ACHN (cell line): Measurements from ENCODE around the gene MEIKIN.
"Not testable (repeated sequence)": the region's sequence is repeated elsewhere in the genome, so short reads cannot be mapped to it uniquely, and the experiment has no call there.

Source experiments
- DNase-seq: peaks from one replicate; pipeline ENCODE4 v3.0.0-alpha.2; 2015
- in situ Hi-C: cut with HindIII; loops from 2 replicates; pipeline ENCODE4 v1.10.0; 2017; ENCODE audit warnings: low sequenced_read_pairs, low pct_ligation_motif_present, low pct_unique_long_range_greater_than_20kb

The MEIKIN gene

DNA sequence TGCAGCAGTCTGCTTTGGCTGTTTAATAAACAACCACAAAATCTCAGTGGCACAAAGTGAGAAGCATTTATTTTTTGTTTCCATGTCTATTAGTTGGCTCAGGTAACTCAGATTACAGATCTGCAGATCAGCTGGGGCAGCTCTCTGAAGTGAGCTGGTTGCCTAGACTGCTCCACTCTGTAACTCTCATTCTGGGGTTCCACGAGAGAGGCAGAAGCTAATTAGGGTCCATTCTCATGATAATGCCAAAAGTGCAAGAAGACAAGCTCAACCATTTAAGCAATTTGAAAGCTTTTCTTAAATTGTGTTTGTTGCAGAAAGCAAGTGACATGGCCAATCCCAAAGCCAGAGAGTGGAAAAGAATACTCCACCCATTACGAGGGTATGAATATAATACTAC, 13.2 kb downstream of the MEIKIN start:
- in situ Hi-C loops: no loop called here
- no peak for DNase-seq

DNA sequence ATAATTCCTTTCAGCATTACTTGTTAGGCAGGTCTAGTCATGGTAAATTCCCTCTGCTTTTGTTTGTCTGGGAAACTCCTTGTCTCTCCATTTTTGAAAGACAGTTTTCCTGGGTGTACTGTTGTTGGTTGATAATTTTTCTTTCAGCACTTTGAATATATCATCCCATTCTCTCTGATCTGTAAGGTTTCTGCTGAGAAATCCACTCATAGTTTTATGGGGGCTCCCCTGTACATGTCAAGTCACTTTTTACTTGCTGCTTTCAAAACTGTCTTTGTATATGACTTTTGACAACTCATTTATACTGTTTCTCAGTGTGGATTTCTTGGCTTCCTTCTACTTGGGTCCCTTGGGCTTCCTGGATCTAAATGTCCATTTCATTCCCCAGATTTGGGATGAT, 16.5 kb downstream of the MEIKIN start:
- in situ Hi-C loops: no loop called here
- DNase-seq: no peak

DNA sequence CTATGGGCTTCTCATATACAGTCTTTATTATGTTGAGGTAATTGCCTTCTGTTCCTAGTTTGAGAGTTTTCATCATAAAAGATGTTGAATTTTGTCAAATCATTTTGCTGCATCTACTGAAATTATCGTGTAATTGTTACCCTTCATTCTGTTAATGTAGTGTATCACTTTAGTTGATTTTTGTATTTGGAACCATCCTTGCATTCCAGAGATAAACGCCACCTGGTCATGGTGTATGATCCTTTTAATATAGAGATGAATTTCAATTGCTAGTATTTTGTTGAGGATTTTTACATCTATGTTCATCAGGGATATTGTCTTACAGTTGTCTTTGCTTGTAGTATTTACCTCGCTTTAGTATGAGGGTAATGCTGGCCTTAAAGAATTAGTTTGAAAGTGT, 19.3 kb downstream of the MEIKIN start:
- in situ Hi-C loops: no loop called here
- DNase-seq: no peak

DNA sequence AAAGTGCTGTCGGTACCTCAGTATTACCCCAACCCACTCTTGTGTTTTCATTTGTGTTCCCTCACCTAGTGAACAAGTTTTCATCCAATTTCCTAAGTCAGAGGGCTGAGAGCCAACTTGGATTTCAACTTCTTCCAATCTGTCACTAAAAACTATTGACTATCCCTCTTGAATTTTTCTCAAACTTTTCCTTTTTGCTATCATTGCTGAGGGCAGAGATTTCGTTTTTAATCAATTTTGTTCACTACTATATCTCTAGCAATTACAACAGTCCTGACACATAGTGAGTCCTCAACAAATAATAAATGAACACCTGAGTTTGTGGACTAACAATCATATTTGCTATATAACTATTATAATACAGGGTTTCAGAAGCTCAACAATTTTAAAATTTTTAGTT, 29.0 kb downstream of the MEIKIN start:
- no peak for DNase-seq
- in situ Hi-C loops: no loop called here

DNA sequence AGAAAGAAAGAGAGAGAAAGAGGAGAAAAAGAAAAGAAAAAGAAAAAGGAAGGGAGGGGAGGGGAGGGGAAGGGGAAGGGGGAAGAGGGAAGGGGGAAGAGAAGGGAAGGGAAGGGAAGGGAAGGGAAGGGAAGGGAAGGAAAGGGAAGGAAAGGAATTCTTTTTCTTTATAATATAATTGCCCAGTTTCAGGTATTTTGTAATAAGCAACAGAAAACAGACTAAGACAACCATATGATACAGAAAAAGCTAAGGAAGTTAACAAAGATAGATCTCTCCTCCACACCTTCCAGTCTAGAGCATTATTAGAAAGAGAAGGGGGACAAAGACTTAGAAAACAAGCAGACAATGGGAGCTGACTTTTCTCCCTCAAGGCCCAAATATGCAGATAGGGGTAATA, 31.0 kb downstream of the MEIKIN start:
- no peak for DNase-seq
- in situ Hi-C loops: no loop called here

DNA sequence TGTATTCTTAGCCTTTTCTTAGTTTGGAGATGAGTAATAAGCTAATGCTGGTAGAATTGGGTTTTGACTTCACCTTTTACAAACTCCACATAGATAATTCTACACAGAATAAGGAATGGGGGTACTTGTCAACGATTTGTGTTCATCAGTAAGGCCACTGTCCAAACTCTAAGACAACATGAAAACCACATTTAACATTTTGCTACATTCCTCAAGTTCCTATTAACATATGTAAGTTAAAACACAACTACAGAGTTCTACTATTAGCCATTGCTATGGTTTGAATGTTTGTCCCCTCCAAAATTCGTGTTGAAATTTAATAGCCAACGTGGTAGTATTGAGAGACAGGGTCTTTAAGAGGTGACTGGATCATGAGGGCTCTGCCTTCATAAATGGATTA, 31.9 kb downstream of the MEIKIN start:
- no peak for DNase-seq
- in situ Hi-C loops: no loop called here

DNA sequence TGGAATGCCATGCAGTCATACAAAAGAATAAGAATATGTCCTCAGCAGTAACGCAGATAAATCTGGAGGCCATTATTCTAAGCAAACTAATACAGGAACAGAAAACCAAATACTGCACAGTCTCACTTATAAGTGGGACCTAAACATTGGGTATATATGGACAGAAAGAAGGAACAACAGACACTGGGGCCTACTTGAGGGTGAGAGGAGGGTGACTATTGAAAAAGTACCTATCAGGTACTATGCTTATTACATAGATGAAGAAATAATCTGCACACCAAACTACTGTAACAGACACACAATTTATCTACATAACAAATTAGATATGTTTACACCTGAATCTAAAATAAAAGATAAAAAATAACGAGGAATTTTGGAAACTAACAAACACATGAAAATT, 38.8 kb downstream of the MEIKIN start:
- DNase-seq: no peak
- in situ Hi-C loops: no loop called here

DNA sequence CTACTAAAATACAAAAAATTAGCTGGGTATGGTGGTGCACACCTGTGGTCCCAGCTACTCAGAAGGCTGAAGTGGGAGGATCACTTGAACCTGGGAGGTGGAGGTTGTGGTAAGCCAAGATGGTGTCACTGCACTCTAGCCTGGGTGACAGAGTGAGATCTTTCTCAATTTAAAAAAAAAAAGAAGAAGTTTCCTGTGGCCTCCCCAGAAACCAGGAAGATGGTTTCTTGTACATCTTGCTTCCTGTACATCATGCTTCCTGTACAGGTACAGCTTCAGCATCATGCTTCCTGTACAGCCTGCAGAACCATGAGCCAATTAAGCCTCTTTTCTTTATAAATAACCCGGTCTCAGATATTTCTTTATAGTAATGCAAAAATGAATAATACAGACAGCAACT, 43.2 kb downstream of the MEIKIN start:
- DNase-seq, in situ Hi-C loops: not testable (repeated sequence)

DNA sequence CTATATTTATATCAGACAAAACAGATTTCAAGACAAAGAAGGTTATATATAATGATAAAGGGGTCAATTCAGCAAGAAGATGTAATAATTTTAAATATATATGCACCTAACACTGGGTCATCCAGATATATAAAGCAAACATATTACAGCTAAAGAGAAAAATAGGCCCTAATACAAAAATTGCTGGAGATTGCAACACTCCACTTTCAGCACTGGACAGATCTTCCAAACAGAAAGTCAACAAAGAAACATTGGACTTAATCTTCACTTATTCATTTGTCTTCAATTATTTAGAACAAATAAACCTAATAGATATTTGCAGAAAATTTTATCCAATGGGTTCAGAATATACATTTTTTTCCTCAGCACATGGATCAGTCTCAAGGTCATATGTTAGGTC, 45.8 kb downstream of the MEIKIN start:
- DNase-seq: no peak
- in situ Hi-C loops: no loop called here

DNA sequence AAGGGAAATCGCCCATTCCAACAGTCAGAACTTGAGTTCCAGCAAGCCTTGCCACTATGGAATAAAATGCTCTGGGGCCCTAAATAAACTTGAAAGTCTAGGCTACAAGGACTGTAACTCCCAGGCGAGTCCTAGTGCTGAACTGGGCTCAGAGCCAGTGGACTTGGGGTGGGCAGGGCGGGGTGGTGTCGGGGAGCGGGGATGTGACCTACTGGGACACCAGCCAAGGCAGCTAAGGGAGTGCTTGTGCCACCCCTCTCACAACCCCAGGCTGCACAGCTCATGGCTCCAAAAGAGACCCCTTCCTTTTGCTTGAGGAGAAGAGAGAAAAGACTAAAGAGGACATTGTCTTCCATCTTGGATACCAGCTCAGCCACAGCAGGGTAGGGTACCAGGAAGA, 61.5 kb downstream of the MEIKIN start:
- no peak for DNase-seq
- in situ Hi-C loops: no loop called here

DNA sequence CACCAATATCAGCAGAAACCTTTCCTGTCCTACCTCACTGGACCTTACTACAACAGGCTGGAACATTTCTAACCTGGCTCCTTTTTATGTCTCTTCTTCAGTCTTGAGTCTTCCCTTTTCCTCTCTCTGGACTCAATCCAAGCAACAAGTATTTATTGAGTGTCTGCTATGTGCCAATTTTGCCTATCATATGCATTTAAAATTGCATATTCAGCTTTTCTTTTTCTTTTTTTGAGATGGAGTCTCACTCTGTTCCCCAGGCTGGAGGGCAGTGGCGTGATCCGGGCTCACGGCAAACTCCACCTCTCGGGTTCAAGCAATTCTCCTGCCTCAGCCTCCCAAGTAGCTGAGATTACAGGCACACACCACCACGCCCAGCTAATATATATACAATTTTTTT, 65.8 kb downstream of the MEIKIN start:
- DNase-seq: no peak
- in situ Hi-C loops: no loop called here

DNA sequence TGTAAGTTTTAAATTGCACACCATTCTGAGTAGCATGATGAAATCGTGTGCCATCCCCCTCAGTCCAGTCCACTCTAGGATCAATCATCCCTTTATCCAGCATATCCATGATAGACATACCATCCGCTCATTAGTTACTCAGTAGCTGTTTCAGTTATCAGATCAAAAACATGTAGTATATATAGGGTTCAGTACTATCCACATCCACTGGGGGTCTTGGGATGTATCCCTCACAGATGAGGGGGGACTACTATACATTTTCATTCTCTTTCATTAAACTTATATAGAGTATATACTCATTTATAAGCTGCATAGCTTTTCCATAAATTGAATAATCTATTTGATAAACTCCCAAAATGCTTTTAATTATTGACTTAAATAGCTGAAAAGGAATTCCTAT, 67.6 kb downstream of the MEIKIN start:
- DNase-seq: no peak
- in situ Hi-C loops: no loop called here

DNA sequence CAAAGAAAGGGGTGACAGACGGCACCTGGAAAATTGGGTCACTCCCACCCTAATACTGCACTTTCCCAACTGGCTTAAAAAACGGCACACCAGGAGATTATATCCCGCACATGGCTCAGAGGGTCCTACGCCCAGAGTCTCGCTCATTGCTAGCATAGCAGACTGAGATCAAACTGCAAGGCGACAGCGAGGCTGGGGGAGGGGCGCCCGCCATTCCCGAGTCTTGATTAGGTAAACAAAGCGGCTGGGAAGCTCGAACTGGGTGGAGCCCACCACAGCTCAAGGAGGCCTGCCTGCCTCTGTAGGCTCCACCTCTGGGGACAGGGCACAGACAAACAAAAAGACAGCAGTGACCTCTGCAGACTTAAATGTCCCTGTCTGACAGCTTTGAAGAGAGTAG, 74.2 kb downstream of the MEIKIN start:
- DNase-seq, in situ Hi-C loops: not testable (repeated sequence)

DNA sequence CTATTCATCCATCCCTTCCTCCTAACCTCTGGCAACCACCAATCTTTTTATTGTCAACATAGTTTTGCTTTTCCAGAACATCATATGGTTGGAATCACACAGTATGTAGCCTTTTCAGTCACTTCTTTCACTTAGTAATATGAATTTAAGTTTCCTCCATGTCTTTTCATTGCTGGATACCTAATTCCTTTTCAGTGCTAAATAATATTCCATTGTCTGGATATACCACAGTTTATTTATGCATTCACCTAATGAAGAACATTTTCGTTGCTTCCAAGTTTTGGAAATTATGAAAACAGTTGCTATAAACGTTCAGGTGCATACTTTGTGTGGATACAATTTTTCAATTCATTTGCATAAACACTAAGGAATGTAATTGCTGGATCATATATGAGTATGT, 77.9 kb downstream of the MEIKIN start:
- no peak for DNase-seq
- in situ Hi-C loops: no loop called here

DNA sequence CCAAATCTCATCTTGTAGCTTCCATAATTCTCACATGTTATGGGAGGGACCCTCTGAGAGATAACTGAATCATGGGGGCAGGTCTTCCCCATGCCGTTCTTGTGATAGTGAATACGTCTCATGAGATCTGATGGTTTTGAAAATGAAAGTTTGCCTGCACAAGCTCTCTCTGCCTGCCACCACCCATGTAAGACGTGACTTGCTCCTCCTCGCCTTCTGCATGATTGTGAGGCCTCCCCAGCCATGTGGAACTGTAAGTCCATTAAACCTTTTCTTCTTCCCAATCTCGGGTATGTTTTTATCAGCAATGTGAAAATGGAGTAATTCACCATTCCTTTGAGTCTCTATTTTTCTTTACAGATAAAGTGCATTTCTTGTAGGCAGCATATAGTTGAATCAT, 81.8 kb downstream of the MEIKIN start:
- DNase-seq: no peak
- in situ Hi-C loops: no loop called here

DNA sequence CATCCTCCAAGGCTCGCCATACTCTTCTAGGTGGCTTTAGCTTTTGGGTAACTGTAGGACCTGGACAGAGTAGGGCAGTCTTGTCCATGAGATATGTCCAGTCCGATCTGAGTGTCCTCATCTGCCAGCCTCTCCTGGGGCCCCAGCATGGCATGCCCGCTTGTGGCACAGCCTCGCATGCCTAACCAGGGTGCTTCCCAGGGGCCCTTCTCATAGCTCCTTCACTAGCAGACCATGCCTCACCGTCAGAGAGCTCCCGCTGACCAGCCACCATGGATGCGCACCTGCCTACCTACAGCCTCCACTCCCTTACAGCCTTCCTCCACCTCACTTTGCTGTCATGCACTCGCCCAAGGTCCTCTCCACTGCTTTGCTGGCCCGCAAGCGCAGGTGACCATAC, 88.1 kb downstream of the MEIKIN start:
- no peak for DNase-seq
- in situ Hi-C loops: no loop called here

DNA sequence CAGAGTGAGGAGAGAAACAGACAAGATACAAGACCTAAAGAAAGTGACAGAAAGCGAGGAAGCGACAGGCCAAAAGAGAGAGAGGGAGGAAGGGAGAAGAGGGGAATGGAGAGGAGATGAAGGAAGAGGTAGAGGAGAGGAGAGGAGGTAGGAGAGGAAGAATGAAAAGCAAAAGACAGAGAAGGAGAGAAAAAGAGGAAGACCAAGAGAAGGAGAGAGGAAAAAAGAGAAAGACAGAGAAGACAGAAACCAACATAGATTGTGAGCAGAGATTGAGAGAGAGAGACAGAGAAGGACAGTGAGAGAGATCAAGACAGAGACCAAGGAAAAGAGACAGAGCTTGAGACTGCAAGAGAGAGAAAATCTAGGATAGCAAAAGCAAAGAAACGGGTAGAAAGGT, 90.0 kb downstream of the MEIKIN start:
- no peak for DNase-seq
- in situ Hi-C loops: no loop called here

DNA sequence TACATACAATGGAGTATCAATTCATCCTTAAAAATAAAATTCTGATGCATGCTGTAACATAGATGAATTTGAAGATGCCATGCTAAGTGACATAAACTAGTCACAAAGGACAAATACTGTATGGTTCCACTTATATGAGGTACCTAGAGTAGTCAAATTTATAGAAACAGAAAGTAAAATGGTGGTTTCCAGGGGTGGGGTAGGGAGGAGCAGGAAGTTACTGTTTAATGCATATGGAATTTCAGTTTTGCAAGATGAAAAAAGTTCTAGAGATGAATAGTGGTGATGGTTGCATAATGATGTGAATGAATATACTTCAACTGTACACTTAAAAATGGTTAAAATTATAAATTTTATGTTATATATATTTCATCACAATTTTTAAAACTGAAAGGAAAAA, 91.3 kb downstream of the MEIKIN start:
- in situ Hi-C loops: no loop called here
- DNase-seq: no peak

DNA sequence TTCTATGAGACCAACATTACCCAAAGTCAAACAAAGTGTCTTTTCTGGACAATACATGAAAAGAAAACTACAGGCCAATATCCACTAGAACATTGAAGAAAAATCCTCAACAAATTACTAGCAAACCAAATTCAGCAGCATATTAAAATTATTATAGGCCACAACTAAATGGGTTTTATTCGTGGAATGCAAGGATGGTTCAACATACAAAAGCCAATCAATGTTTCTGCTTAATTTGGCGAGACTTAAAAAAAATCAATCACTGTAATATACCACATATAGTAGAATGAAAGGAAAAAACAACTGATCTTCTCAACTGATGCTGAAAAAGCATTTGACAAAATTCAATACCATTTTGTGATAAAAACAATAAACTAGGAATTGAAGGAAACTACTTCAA, 96.8 kb downstream of the MEIKIN start:
- no peak for DNase-seq
- in situ Hi-C loops: no loop called here

DNA sequence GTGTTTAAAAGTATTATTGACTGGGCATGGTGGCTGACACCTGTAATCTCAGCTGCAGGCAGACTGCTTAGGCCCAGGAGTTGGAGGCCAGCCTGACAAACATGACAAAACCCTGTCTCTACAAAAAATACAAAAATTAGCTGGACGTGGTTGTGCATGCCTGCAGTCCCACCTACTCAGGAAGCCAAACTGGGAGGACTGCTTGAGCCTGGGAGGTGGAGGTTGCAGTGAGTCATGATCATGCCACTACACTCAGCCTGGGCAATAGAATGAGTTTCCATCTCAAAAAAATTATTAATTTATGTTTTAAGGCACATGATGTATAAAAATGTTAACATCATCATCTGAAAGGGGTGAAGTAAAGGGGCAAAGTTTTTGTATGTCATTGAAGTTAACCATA, 98.9 kb downstream of the MEIKIN start:
- no peak for DNase-seq
- in situ Hi-C loops: no loop called here

DNA sequence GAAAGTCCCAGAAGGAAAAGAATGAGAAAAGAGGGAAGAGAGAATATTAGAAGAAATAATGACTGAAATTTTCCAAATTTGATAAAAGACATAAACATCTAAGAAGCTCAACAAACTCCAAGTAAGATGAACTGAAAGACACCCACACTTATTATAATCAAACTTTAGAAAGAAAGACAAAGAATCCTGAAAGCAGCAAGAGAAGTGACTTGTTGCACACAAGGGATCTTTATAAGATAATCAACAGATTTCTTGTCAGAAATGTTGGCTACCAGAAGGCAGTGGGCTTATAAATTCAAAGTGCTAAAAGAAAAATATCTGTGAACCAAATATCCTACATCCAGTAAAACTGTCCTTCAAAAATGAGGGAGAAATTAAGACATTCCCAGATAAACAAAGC, 99.6 kb downstream of the MEIKIN start:
- in situ Hi-C loops: no loop called here
- no peak for DNase-seq

DNA sequence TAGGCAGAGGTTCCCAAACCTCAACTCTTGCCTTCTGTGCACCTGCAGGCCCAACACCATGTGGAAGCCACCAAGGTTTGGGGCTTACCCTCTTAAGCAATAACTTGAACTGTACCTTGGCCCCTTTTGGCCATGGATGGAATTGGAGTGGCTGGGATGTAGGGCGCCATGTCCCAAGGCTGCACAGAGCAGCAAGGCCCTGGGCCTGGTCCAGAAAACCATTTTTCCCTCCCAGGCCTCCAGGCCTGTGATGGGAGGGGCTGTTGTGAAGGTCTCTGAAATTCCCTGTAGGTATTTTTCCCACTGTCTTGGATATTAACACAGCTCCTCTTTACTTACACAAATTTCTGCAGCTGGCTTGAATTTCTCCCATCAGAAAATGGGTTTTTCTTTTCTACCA, 102.5 kb downstream of the MEIKIN start:
- DNase-seq, in situ Hi-C loops: not testable (repeated sequence)
